Measurements from ENCODE around the gene IQSEC1. TPM values are rescaled to one million over a fixed set of nuclear protein-coding genes. Genes with fewer than 3 reads are reported as not detected.
A peak's percentile ranks its signal among the peaks of the same experiment; 100 is the strongest.

Gene IQSEC1
- total RNA-seq, 1 donor, result 22.1 TPM

DNA sequence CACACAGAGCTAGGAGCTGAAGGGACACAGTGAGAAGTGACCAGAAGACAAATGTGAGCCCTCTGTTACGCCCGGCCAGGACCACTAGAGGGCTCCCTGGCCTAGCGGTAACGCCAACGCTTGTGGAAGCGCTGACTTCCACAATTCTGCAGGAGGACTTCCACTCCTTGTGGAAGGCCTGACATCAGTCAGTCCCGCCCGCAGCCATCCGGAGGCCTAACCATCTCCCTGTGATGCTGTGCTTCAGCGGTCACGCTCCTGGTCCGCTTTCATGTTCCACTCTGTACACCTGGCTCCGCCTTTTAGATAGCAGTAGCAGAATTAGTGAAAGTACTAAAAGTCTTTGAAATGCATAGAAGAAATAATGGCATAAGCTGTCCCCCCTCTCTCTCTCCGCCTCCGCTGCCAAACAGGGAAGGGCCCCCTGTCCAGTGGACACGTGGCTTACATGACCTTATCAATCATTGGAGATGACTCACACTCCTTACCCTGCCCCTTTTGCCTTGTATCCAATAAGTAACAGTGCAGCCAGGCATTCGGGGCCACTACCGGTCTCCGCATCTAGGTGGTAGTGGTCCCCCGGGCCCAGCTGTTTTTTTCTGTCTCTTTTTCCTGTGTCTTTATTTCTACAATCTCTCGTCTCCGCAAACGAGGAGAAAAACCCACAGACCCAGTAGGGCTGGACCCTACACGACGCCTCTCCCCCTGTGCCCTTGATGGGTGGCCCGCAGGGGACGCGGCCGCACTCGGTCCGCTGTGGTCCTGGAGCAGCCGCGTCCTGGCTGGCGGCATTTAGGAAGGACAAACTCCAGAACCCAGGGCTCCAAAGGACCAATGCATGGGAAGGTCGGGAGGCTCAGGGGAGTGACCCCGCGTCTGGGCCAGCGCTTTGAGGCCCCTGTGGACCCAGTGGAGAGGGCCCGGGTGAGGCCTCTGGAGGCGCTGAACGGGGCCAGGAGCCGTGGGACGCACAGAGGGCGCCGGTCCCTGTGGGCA is 204.9 kb downstream of the IQSEC1 start:
- H2AFZ ChIP-seq (ENCODE audit: low read length), result peak overlapping the region; percentile 41

DNA sequence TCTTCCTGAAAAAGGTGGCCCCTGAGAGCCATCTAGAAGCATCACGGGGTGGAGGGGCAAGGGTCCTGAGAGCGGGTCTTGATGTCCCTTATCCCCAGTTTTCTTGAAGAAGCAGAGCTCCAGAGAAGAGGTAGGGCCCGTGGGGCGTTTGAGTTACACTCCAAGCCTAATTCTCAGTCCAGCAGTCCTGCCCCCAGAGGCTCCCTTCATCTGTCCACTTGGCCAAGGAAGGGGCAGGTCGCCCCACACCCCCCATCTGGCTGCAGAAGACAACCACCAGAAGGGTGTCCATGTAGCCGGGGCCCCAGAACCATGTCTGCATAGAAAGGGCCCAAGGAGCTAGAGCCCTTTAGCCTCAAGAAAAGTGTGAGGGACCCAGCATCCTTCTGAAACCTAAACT is 206.4 kb downstream of the IQSEC1 start:
- Histone ChIP-seq H3K4me1 (ENCODE audit: insufficient read depth, low read length) (no peaks in the 10 kb centered on the region), H3K9me3 (ENCODE audit: low read depth, low read length) (peaks cover 2% of the 10 kb centered on the region), H4K20me1 (ENCODE audit: insufficient read depth, low read length) (no peaks in the 10 kb centered on the region), H3K27ac (ENCODE audit: low read depth, low read length) (no peak overlapping the region), H3K4me2 (ENCODE audit: insufficient read depth, low read length) (no peak overlapping the region), H3K36me3 (ENCODE audit: insufficient read depth, low read length) (no peaks in the 10 kb centered on the region), H2AFZ (ENCODE audit: low read length) (no peak overlapping the region), H3K27me3 (ENCODE audit: insufficient read depth, low read length) (peaks cover 8% of the 10 kb centered on the region), H3K4me3 (ENCODE audit: insufficient read depth, low read length) (no peak overlapping the region), H3K79me2 (ENCODE audit: insufficient read depth, low read length) (no peaks in the 10 kb centered on the region)
- no peak for DNase-seq (ENCODE audit: insufficient read length, low spot score, missing footprints)
- TF ChIP-seq, protein P1, sequence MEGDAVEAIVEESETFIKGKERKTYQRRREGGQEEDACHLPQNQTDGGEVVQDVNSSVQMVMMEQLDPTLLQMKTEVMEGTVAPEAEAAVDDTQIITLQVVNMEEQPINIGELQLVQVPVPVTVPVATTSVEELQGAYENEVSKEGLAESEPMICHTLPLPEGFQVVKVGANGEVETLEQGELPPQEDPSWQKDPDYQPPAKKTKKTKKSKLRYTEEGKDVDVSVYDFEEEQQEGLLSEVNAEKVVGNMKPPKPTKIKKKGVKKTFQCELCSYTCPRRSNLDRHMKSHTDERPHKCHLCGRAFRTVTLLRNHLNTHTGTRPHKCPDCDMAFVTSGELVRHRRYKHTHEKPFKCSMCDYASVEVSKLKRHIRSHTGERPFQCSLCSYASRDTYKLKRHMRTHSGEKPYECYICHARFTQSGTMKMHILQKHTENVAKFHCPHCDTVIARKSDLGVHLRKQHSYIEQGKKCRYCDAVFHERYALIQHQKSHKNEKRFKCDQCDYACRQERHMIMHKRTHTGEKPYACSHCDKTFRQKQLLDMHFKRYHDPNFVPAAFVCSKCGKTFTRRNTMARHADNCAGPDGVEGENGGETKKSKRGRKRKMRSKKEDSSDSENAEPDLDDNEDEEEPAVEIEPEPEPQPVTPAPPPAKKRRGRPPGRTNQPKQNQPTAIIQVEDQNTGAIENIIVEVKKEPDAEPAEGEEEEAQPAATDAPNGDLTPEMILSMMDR (IDR thresholded peaks at IDR 0.05; ENCODE audit: extremely low read depth, low read depth, low read length), result no peak

More for the DNA sequence above, 204.9 kb downstream of the IQSEC1 start:
- Histone ChIP-seq H3K27me3 (ENCODE audit: insufficient read depth, low read length) (peaks cover 8% of the 10 kb centered on the region), H4K20me1 (ENCODE audit: insufficient read depth, low read length) (no peaks in the 10 kb centered on the region), H3K4me3 (ENCODE audit: insufficient read depth, low read length) (no peak overlapping the region), H3K4me1 (ENCODE audit: insufficient read depth, low read length) (no peaks in the 10 kb centered on the region), H3K79me2 (ENCODE audit: insufficient read depth, low read length) (no peaks in the 10 kb centered on the region), H3K9me3 (ENCODE audit: low read depth, low read length) (peaks cover 2% of the 10 kb centered on the region), H3K4me2 (ENCODE audit: insufficient read depth, low read length) (no peak overlapping the region), H3K36me3 (ENCODE audit: insufficient read depth, low read length) (no peaks in the 10 kb centered on the region), H3K27ac (ENCODE audit: low read depth, low read length) (no peak overlapping the region)
- DNase-seq (ENCODE audit: insufficient read length, low spot score, missing footprints), result peak; percentile 99
- TF ChIP-seq, protein P1 (IDR thresholded peaks at IDR 0.05; ENCODE audit: extremely low read depth, low read depth, low read length), result peak; percentile 84

GRCh38 chr3:12865271-12865670 is 208.0 kb downstream of the IQSEC1 start:
- H4K20me1 ChIP-seq (ENCODE audit: insufficient read depth, low read length), result no peaks in the 10 kb centered on the region
- H3K4me1 ChIP-seq (ENCODE audit: insufficient read depth, low read length), result no peaks in the 10 kb centered on the region
- no peak overlapping the region for H3K27ac ChIP-seq (ENCODE audit: low read depth, low read length)
- H3K4me3 ChIP-seq (ENCODE audit: insufficient read depth, low read length), result no peak overlapping the region
- DNase-seq (ENCODE audit: insufficient read length, low spot score, missing footprints), result no peak
- H3K9me3 ChIP-seq (ENCODE audit: low read depth, low read length), result peaks cover 2% of the 10 kb centered on the region
- TF ChIP-seq, protein P1 (IDR thresholded peaks at IDR 0.05; ENCODE audit: extremely low read depth, low read depth, low read length), result no peak
- no peak overlapping the region for H3K4me2 ChIP-seq (ENCODE audit: insufficient read depth, low read length)
- no peaks in the 10 kb centered on the region for H3K36me3 ChIP-seq (ENCODE audit: insufficient read depth, low read length)
- peaks cover 3% of the 10 kb centered on the region for H3K27me3 ChIP-seq (ENCODE audit: insufficient read depth, low read length)
- no peaks in the 10 kb centered on the region for H3K79me2 ChIP-seq (ENCODE audit: insufficient read depth, low read length)
- no peak overlapping the region for H2AFZ ChIP-seq (ENCODE audit: low read length)

GRCh38 chr3:12862387-12862786 is 210.8 kb downstream of the IQSEC1 start:
- H3K4me2 ChIP-seq (ENCODE audit: insufficient read depth, low read length), result no peak overlapping the region
- TF ChIP-seq, protein P1 (IDR thresholded peaks at IDR 0.05; ENCODE audit: extremely low read depth, low read depth, low read length), result no peak
- H3K9me3 ChIP-seq (ENCODE audit: low read depth, low read length), result peaks cover 2% of the 10 kb centered on the region
- H4K20me1 ChIP-seq (ENCODE audit: insufficient read depth, low read length), result no peaks in the 10 kb centered on the region
- H3K4me1 ChIP-seq (ENCODE audit: insufficient read depth, low read length), result no peaks in the 10 kb centered on the region
- H3K36me3 ChIP-seq (ENCODE audit: insufficient read depth, low read length), result no peaks in the 10 kb centered on the region
- H3K4me3 ChIP-seq (ENCODE audit: insufficient read depth, low read length), result no peak overlapping the region
- DNase-seq (ENCODE audit: insufficient read length, low spot score, missing footprints), result no peak
- H2AFZ ChIP-seq (ENCODE audit: low read length), result no peak overlapping the region
- peaks cover 10% of the 10 kb centered on the region for H3K27me3 ChIP-seq (ENCODE audit: insufficient read depth, low read length)
- H3K27ac ChIP-seq (ENCODE audit: low read depth, low read length), result no peak overlapping the region
- no peaks in the 10 kb centered on the region for H3K79me2 ChIP-seq (ENCODE audit: insufficient read depth, low read length)
